Measurements from ENCODE around the gene HAUS3. TPM values are rescaled to one million over a fixed set of nuclear protein-coding genes. Genes with fewer than 3 reads are reported as not detected.

HAUS3 gene
- total RNA-seq, 1 donor from 2014 or later = 12.7 TPM

- DNase-seq (ENCODE audit: low spot score) = no peak
Measured at GRCh38 chr4:2265113-2266110, 23.5 kb upstream of the HAUS3 start.

GRCh38 chr4:2264481-2265041, 22.6 kb upstream of the HAUS3 start:
- no peak for DNase-seq (ENCODE audit: low spot score)

- DNase-seq (ENCODE audit: low spot score) = no peak
Measured at GRCh38 chr4:2263926-2264321, 22.0 kb upstream of the HAUS3 start.

- no peak for DNase-seq (ENCODE audit: low spot score)
Measured at GRCh38 chr4:2262944-2263250, 21.0 kb upstream of the HAUS3 start.

GRCh38 chr4:2262145-2262943, 20.4 kb upstream of the HAUS3 start:
- peak; percentile 100 for DNase-seq (ENCODE audit: low spot score)

- DNase-seq (ENCODE audit: low spot score) = no peak
Measured at GRCh38 chr4:2261853-2262144, 19.9 kb upstream of the HAUS3 start, which contains the start of gene MXD4. Gene MXD4, minus strand, starts transcription at chr4:2262109. Its CDS starts 129 bp downstream, at chr4:2261980.

- peak; percentile 91 for DNase-seq (ENCODE audit: low spot score)
Measured at GRCh38 chr4:2261110-2261852, 19.4 kb upstream of the HAUS3 start.

GRCh38 chr4:2260344-2261109, 18.6 kb upstream of the HAUS3 start:
- peak; percentile 90 for DNase-seq (ENCODE audit: low spot score)

- no peak for DNase-seq (ENCODE audit: low spot score)
Measured at GRCh38 chr4:2259541-2260343, 17.8 kb upstream of the HAUS3 start.

GRCh38 chr4:2259036-2259540, 17.2 kb upstream of the HAUS3 start:
- DNase-seq (ENCODE audit: low spot score) = peak; percentile 88

GRCh38 chr4:2258091-2259035, 16.4 kb upstream of the HAUS3 start:
- peak; percentile 73 for DNase-seq (ENCODE audit: low spot score)

GRCh38 chr4:2257361-2258081, 15.6 kb upstream of the HAUS3 start:
- DNase-seq (ENCODE audit: low spot score) = peak; percentile 82

- peak; percentile 90 for DNase-seq (ENCODE audit: low spot score)
Measured at GRCh38 chr4:2256781-2257191, 14.9 kb upstream of the HAUS3 start.

GRCh38 chr4:2256156-2256731, 14.3 kb upstream of the HAUS3 start:
- DNase-seq (ENCODE audit: low spot score) = no peak

- DNase-seq (ENCODE audit: low spot score) = no peak
Measured at GRCh38 chr4:2255501-2256155, 13.7 kb upstream of the HAUS3 start.

- peak; percentile 77 for DNase-seq (ENCODE audit: low spot score)
Measured at GRCh38 chr4:2254665-2255500, 13.0 kb upstream of the HAUS3 start.

Data from mesenteric fat pad (tissue), 1 donor.